Keratinocyte (primary cell): ENCODE measurements around the gene ITGA11. TPM values are rescaled to one million over a fixed set of nuclear protein-coding genes. Genes with fewer than 3 reads are reported as not detected.

ENCODE experiments used
- DNase-seq: peaks from one replicate; pipeline ENCODE4 v3.0.0-alpha.2; 2011; ENCODE audit warnings: low read depth, missing footprints, low spot score
- FAIRE-seq: peaks from 2 replicates; lab custom pipeline; 2011; peaks lifted over from hg19 to GRCh38; lab: Jason Lieb, UNC
- H2AFZ ChIP-seq: 2 replicates; pipeline ENCODE4 v1.6.0; 2012; ENCODE audit warnings: low read length, control low read depth, inconsistent platforms; ENCODE audit not compliant: control insufficient read depth
- H3K27ac ChIP-seq: 2 replicates; pipeline ENCODE4 v1.5.1; 2011; ENCODE audit warnings: low read length; ENCODE audit not compliant: control insufficient read depth, insufficient read depth
- H3K27me3 ChIP-seq: 3 replicates; pipeline ENCODE4 v1.6.0; 2011; ENCODE audit warnings: low read length; ENCODE audit not compliant: control insufficient read depth, insufficient read depth; ENCODE audit errors: extremely low read depth
- H3K36me3 ChIP-seq, 2 experiments: 2 replicates in 1 of 2; 3 replicates in 1 of 2; pipeline ENCODE4 v1.5.1; 2011; ENCODE audit warnings: low read length in 2 of 2, mild to moderate bottlenecking in 1 of 2; ENCODE audit not compliant: control insufficient read depth in 2 of 2, insufficient read depth in 2 of 2; ENCODE audit errors: extremely low read depth in 1 of 2
- H3K4me1 ChIP-seq: 3 replicates; pipeline ENCODE4 v1.5.1; 2011; ENCODE audit warnings: low read length; ENCODE audit not compliant: control insufficient read depth, insufficient read depth; ENCODE audit errors: extremely low read depth
- H3K4me2 ChIP-seq: 3 replicates; pipeline ENCODE4 v1.6.0; 2011; ENCODE audit warnings: low read depth, low read length; ENCODE audit not compliant: control insufficient read depth, insufficient read depth; ENCODE audit errors: extremely low read depth
- H3K4me3 ChIP-seq, 3 experiments: fragments of 200-600 bp in 1 of 3; sonication (generic) in 1 of 3; 2 replicates in 2 of 3; 3 replicates in 1 of 3; pipeline ENCODE4 v1.5.1; 2011 to 2016; ENCODE audit warnings: low read length in 3 of 3, mild to moderate bottlenecking in 3 of 3, control low read depth in 2 of 3, inconsistent platforms in 1 of 3, low read depth in 1 of 3, mixed read lengths in 1 of 3, mixed run types in 1 of 3, moderate library complexity in 1 of 3; ENCODE audit not compliant: control insufficient read depth in 2 of 3, insufficient read depth in 2 of 3; ENCODE audit errors: extremely low read depth in 1 of 3
- H3K79me2 ChIP-seq: 2 replicates; pipeline ENCODE4 v1.6.0; 2012; ENCODE audit warnings: low read length; ENCODE audit not compliant: control insufficient read depth, insufficient read depth
- H3K9ac ChIP-seq: 3 replicates; pipeline ENCODE4 v1.6.0; 2011; ENCODE audit warnings: low read length; ENCODE audit not compliant: control insufficient read depth, insufficient read depth; ENCODE audit errors: extremely low read depth
- H3K9me1 ChIP-seq: 3 replicates; pipeline ENCODE4 v1.6.0; 2011; ENCODE audit warnings: low read length; ENCODE audit not compliant: control insufficient read depth, insufficient read depth; ENCODE audit errors: extremely low read depth
- H3K9me3 ChIP-seq: 2 replicates; pipeline ENCODE4 v1.5.1; 2012; ENCODE audit warnings: low read depth, low read length; ENCODE audit not compliant: control insufficient read depth
- H4K20me1 ChIP-seq: 3 replicates; pipeline ENCODE4 v1.6.0; 2011; ENCODE audit warnings: low read length; ENCODE audit not compliant: control insufficient read depth, insufficient read depth; ENCODE audit errors: extremely low read depth
- CTCF ChIP-seq, 3 experiments: IDR thresholded peaks in 1 of 3; conservative IDR thresholded peaks in 1 of 3; optimal IDR thresholded peaks in 1 of 3; 2 replicates in 2 of 3; 3 replicates in 1 of 3; pipeline versions ENCODE3 to v1.5.1; 2011; ENCODE audit warnings: low read length in 3 of 3, mild to moderate bottlenecking in 3 of 3, moderate library complexity in 2 of 3, control low read depth in 1 of 3, inconsistent platforms in 1 of 3; ENCODE audit not compliant: insufficient read depth in 2 of 3; ENCODE audit errors: extremely low read depth in 1 of 3
- EZH2 ChIP-seq: IDR thresholded peaks from one replicate; pipeline ENCODE4 v1.6.1; 2012; ENCODE audit warnings: inconsistent platforms, mild to moderate bottlenecking, low read length, moderate library complexity
- dilution Hi-C: fragments of 300-500 bp; cut with MboI; formaldehyde crosslinking; loops from one replicate; pipeline ENCODE4 v1.7.0; 2020; ENCODE audit warnings: low sequenced_read_pairs; ENCODE audit not compliant: extremely low pct_ligation_motif_present
- polyA plus RNA-seq, 5 experiments: library from polyadenylated mRNA; depleted of rRNA in 3 of 5; stranded (reverse) in 3 of 5; stranded (forward) in 1 of 5; unstranded in 1 of 5; fragments of >200 nt; gene quantifications; 1 replicate in 1 of 5; 2 replicates in 3 of 5; 3 replicates in 1 of 5; pipeline versions ENCODE4 v1.2.1 to v1.2.3, GENCODE V29; 2011 to 2012; ENCODE audit warnings: missing spikeins in 2 of 5, low read depth in 1 of 5, low replicate concordance in 1 of 5

Gene ITGA11
- polyA plus RNA-seq, 1 donor (not counting 4 experiments of a cell fraction or from before 2014, with no cell fraction given) = not detected

- DNase-seq = no peak
- H3K9me1 ChIP-seq = no peaks in the 10 kb centered on the region
- H3K27ac ChIP-seq = no peak overlapping the region
- H3K4me2 ChIP-seq = no peak overlapping the region
- no peaks in the 10 kb centered on the region for H3K9me3 ChIP-seq
- no peak for FAIRE-seq
- no peak for TF ChIP-seq EZH2
- TF ChIP-seq CTCF (optimal IDR thresholded peaks at IDR 0.05 in 1 of 3, IDR thresholded peaks at IDR 0.05 in 1 of 3, conservative IDR thresholded peaks at IDR 0.05 in 1 of 3; ENCODE audit: extremely low read depth in 1 of 3, insufficient read depth in 2 of 3, low read length in 3 of 3) = no peak
- peaks cover 31% of the 10 kb centered on the region for H3K27me3 ChIP-seq
- H3K79me2 ChIP-seq = no peaks in the 10 kb centered on the region
- no peak overlapping the region for H2AFZ ChIP-seq
- H3K36me3 ChIP-seq = no peaks in the 10 kb centered on the region
- dilution Hi-C loops = no loop called here
- H4K20me1 ChIP-seq = no peaks in the 10 kb centered on the region
- no peak overlapping the region for H3K9ac ChIP-seq
- no peaks in the 10 kb centered on the region for H3K4me1 ChIP-seq
- H3K4me3 ChIP-seq = no peak overlapping the region
Measured at GRCh38 chr15:68370768-68371151, 61.2 kb downstream of the ITGA11 start.

GRCh38 chr15:68369931-68370767 is 61.8 kb downstream of the ITGA11 start:
- no peak overlapping the region for H2AFZ ChIP-seq
- no peak overlapping the region for H3K4me2 ChIP-seq
- no peaks in the 10 kb centered on the region for H3K9me1 ChIP-seq
- no peaks in the 10 kb centered on the region for H3K79me2 ChIP-seq
- no peak overlapping the region for H3K9ac ChIP-seq
- dilution Hi-C loops = no loop called here
- DNase-seq = no peak
- TF ChIP-seq CTCF (optimal IDR thresholded peaks at IDR 0.05 in 1 of 3, IDR thresholded peaks at IDR 0.05 in 1 of 3, conservative IDR thresholded peaks at IDR 0.05 in 1 of 3; ENCODE audit: extremely low read depth in 1 of 3, insufficient read depth in 2 of 3, low read length in 3 of 3) (no peak), EZH2 (no peak)
- no peaks in the 10 kb centered on the region for H3K4me1 ChIP-seq
- H3K36me3 ChIP-seq = no peaks in the 10 kb centered on the region
- H4K20me1 ChIP-seq = no peaks in the 10 kb centered on the region
- no peak overlapping the region for H3K4me3 ChIP-seq
- H3K27me3 ChIP-seq = peaks cover 31% of the 10 kb centered on the region
- H3K27ac ChIP-seq = no peak overlapping the region
- no peaks in the 10 kb centered on the region for H3K9me3 ChIP-seq
- no peak for FAIRE-seq
